Pancreas (tissue), 10 donors: ENCODE results near the gene TSPYL1. TPM values are rescaled to one million over a fixed set of nuclear protein-coding genes. Genes with fewer than 3 reads are reported as not detected.

Experiments
- ATAC-seq, 4 donors: fragments of 200-7000 bp; cut with Tn5 transposase; one replicate each; pipeline versions ENCODE4 v1.8.0 to v1.9.1; 2020; ENCODE audit warnings: mild to moderate bottlenecking in 4 of 4, moderate library complexity in 4 of 4
- DNase-seq, 6 donors: peaks; one replicate each; pipeline ENCODE4 v3.0.0-alpha.2; 2020
- FAIRE-seq: peaks from 2 replicates; lab custom pipeline; 2012; peaks lifted over from hg19 to GRCh38; lab: Jason Lieb, UNC
- H3K27ac ChIP-seq, 4 donors: fragments of 200-600 bp; sonication (generic); 1 replicate in 3 of 4; 2 replicates in 1 of 4; pipeline versions ENCODE4 v1.5.0 to v1.8.0; 2020
- H3K27me3 ChIP-seq, 4 donors: fragments of 200-600 bp; one replicate each; pipeline ENCODE4 v1.8.0; 2021
- H3K36me3 ChIP-seq, 3 donors: fragments of 200-600 bp; sonication (generic) in 1 of 3; one replicate each; pipeline versions ENCODE4 v1.5.0 to v1.8.0; 2020 to 2021
- H3K4me1 ChIP-seq, 3 donors: fragments of 200-600 bp; one replicate each; pipeline ENCODE4 v1.8.0; 2021
- H3K4me3 ChIP-seq, 4 donors: fragments of 200-600 bp; sonication (generic) in 2 of 4; one replicate each; pipeline versions ENCODE4 v1.5.0 to v1.8.0; 2020 to 2021
- H3K9me3 ChIP-seq, 4 donors: fragments of 200-600 bp; one replicate each; pipeline ENCODE4 v1.8.0; 2021
- CTCF ChIP-seq, 4 donors: fragments of 200-600 bp; sonication (generic) in 3 of 4; IDR thresholded peaks; one replicate each; pipeline versions ENCODE4 v1.5.0 to v1.8.0; 2021; ENCODE audit warnings: antibody characterized with exemption in 4 of 4
- WGBS, 2 donors: extraction: QIAGEN DNeasy Blood & Tissue Kit; methylation state at CpG; one replicate each; pipeline ENCODE4 v1.1.7; 2013; 5-methylcytosine and 5-hydroxymethylcytosine counted together
- intact Hi-C, 3 donors: fragments of 100-400 bp; cut with DNase I; formaldehyde crosslinking; loops; one replicate each; pipeline versions ENCODE4 v1.11.1 to v1.14.2; 2022
- polyA plus RNA-seq, 2 donors: library from polyadenylated mRNA; stranded (reverse); fragments of 200-250 nt; gene quantifications; one replicate each; pipeline ENCODE4 v1.2.3, GENCODE V29; 2013
- total RNA-seq, 6 donors: library from RNA; stranded (reverse); fragmentation: NEBNext Ultra II Directional in 4 of 6; extraction: Animal tissue kit (Norgen Biotek cat#: 25700) in 4 of 6; gene quantifications; one replicate each; pipeline versions ENCODE4 v1.2.1 to v1.2.4, GENCODE V29; 2021 to 2023
- donor health status: healthy with polysubstance abuse.
- donor health status: DM: no; HTN: no; CAD: no; lungs with moderate emphysema.
- donor health status: DM: no; HTN: no; CAD: no.
- donor health status: control.
- donor health status: control.
- donor health status: Bipolar disorder and iron deficiency.
- donor health status: DM: yes; HTN: yes; CAD: no.
- donor health status: DM: no; HTN: no; CAD: no.
- donor health status: DM: no; HTN: no; CAD: no.
- donor health status: DM: yes; HTN: yes; CAD: no.

TSPYL1 gene
- total and polyA plus RNA-seq, 8 donors = 11.9 to 50.3 (median 37.2) TPM

GRCh38 chr6:116247285-116247684 lies 32.4 kb downstream of the TSPYL1 start:
- H3K36me3 ChIP-seq = no peaks in the 10 kb centered on the region
- FAIRE-seq = no peak
- TF ChIP-seq CTCF (IDR thresholded peaks at IDR 0.05) = no peak
- no peak overlapping the region for H3K27ac ChIP-seq
- no peak overlapping the region for H3K4me3 ChIP-seq
- peaks cover 16 to 40% (median 25%) of the 10 kb centered on the region in 3 donors for H3K4me1 ChIP-seq
- H3K9me3 ChIP-seq = no peaks in the 10 kb centered on the region
- peak; percentile 58 to 80 (median 68) for ATAC-seq
- no peaks in the 10 kb centered on the region for H3K27me3 ChIP-seq
- intact Hi-C loops = no loop called here
- DNase-seq = no peak

GRCh38 chr6:116246089-116246488 lies 33.6 kb downstream of the TSPYL1 start:
- H3K27me3 ChIP-seq = no peaks in the 10 kb centered on the region
- H3K9me3 ChIP-seq = no peaks in the 10 kb centered on the region
- TF ChIP-seq CTCF (IDR thresholded peaks at IDR 0.05) = no peak
- H3K4me1 ChIP-seq = peaks cover 16 to 32% (median 17%) of the 10 kb centered on the region in 3 donors
- WGBS, 2 donors = 49 to 67% methylated on average over 4 of the region's 4 CpGs
- H3K36me3 ChIP-seq = no peaks in the 10 kb centered on the region
- intact Hi-C loops = no loop called here
- no peak overlapping the region for H3K27ac ChIP-seq
- H3K4me3 ChIP-seq = no peak overlapping the region
- no peak for DNase-seq
- FAIRE-seq = no peak
- ATAC-seq = peak in 2 of 4 donors; percentile 42 to 59

- no peak for DNase-seq
- ATAC-seq = peak; percentile 22 to 64 (median 40)
- intact Hi-C loops = no loop called here
- peaks cover 11 to 16% (median 14%) of the 10 kb centered on the region in 3 donors for H3K4me1 ChIP-seq
- H3K9me3 ChIP-seq = no peaks in the 10 kb centered on the region
- H3K27me3 ChIP-seq = no peaks in the 10 kb centered on the region
- 50 to 55% methylated on average over 4 of the region's 4 CpGs for WGBS, 2 donors
- H3K27ac ChIP-seq = no peak overlapping the region
- TF ChIP-seq CTCF (IDR thresholded peaks at IDR 0.05) = no peak
- no peaks in the 10 kb centered on the region for H3K36me3 ChIP-seq
- FAIRE-seq = no peak
- H3K4me3 ChIP-seq = no peak overlapping the region
These were observed 35.4 kb downstream of the TSPYL1 start for GRCh38 chr6:116244284-116244683.

- peak; percentile 20 for FAIRE-seq
- 98% methylated on average over 1 of the region's 1 CpG for WGBS, 2 donors
- TF ChIP-seq CTCF (IDR thresholded peaks at IDR 0.05) = no peak
- peaks cover 0 to 5% (median 0%) of the 10 kb centered on the region in 3 donors for H3K4me1 ChIP-seq
- no peak for DNase-seq
- no peaks in the 10 kb centered on the region for H3K27me3 ChIP-seq
- ATAC-seq = no peak
- H3K9me3 ChIP-seq = no peaks in the 10 kb centered on the region
- intact Hi-C loops = no loop called here
- H3K36me3 ChIP-seq = peaks cover 0 to 5% (median 3%) of the 10 kb centered on the region in 3 donors
- H3K4me3 ChIP-seq = no peak overlapping the region
- no peak overlapping the region for H3K27ac ChIP-seq
These were observed 39.9 kb downstream of the TSPYL1 start for GRCh38 chr6:116239856-116240255.

- ATAC-seq (no peak), DNase-seq (no peak), FAIRE-seq (no peak)
- H3K36me3 ChIP-seq = peaks cover 0 to 5% (median 3%) of the 10 kb centered on the region in 3 donors
- no peaks in the 10 kb centered on the region for H3K9me3 ChIP-seq
- no peak for TF ChIP-seq CTCF (IDR thresholded peaks at IDR 0.05)
- intact Hi-C loops = no loop called here
- H3K27ac ChIP-seq = no peak overlapping the region
- 95 to 96% methylated on average over 2 of the region's 2 CpGs for WGBS, 2 donors
- H3K4me1 ChIP-seq = peaks cover 0 to 4% (median 0%) of the 10 kb centered on the region in 3 donors
- H3K27me3 ChIP-seq = no peaks in the 10 kb centered on the region
- H3K4me3 ChIP-seq = no peak overlapping the region
These were observed 40.5 kb downstream of the TSPYL1 start for GRCh38 chr6:116239256-116239655.
